LoVo (cell line): ENCODE measurements around the gene EIF4A2.

Source experiments
- DNase-seq: peaks from one replicate; pipeline ENCODE4 v3.0.0-alpha.2; 2016; ENCODE audit warnings: low spot score

The EIF4A2 gene

GRCh38 chr3:186783058-186783730 is at the start of gene EIF4A2:
Gene EIF4A2 (plus strand): TSS chr3:186783577. CDS start chr3:186783611, 34 bp downstream.
- peak; percentile 87 for DNase-seq

GRCh38 chr3:186742618-186743380 is 40.6 kb upstream of the EIF4A2 start:
- peak; percentile 69 for DNase-seq

DNA sequence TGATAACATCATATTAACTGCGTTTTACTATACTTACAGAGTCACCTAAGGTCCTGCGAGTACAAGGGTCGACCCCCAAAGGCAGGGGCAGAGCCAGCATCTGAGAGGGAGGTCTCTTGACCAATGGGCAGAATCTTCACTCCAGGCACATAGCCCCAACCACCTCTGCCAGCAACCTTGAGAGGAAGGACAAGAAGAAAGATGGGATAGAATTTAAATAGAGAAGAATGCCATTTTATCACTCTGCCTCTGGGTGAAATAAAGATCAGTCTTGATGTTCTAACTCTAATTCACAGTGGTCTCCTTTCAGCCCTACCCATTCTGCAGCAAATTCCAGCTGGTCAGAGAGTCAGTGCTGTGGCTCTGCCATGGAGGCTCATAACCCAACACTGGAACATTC is 39.7 kb upstream of the EIF4A2 start:
- DNase-seq = no peak

DNA sequence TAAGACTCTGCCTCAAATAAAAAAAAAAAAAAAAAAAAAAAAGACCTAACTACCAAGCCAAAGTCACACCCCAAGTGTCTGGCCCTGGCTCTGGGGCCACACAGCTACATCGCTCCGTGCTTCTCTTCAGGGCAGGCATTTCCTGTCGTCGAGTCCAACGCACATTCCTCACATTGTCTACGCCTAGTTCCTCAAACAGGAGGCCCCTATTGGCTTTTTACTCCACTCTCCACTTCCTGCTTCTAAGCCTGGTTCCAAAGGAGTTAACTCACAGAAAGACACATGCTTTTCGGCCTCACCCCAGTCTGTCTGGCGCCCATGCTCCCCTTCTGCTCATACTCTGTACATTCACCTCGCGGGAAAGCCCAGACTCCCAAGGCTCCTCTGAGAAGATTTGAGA is 37.4 kb upstream of the EIF4A2 start:
- DNase-seq = peak; percentile 93

DNA sequence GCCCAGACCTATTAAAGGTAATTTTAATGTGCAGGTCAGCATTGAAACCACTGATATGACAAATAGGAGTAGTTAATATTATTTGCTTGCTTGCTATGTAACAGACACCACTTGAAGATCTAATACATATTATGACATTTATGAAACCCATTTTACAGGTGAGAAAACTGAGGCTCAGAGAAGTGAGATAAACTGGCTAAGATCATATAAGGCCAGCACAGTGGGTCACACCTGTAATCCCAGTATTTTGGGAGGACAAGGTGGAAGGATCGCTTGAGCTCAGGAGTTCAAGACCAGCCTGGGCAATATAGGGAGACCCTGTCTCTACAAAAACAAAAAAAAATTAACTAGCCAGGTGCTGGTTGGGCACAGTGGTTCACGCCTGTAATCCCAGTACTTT is 33.1 kb upstream of the EIF4A2 start:
- DNase-seq = no peak

GRCh38 chr3:186751480-186751879 is 31.9 kb upstream of the EIF4A2 start:
- no peak for DNase-seq

DNA sequence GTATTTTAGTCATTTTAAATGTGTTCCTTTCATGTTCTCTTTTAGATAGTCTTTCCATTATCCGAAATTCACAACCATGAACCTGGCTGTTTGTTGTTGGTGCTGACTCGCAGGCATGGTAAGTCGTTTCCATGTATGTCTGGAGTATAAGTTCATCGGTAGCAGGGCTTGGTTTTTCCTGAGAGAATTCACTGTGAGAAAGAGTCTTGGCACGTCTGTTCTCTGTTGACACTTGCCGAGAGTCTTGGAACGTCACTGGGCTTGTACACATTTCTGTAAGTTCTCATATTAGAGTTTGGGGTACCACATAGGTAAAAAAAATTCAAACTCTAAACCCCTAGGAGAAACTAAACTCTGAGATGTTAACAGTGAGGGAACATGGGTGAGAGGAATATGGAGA is 29.4 kb upstream of the EIF4A2 start:
- DNase-seq = no peak

DNA sequence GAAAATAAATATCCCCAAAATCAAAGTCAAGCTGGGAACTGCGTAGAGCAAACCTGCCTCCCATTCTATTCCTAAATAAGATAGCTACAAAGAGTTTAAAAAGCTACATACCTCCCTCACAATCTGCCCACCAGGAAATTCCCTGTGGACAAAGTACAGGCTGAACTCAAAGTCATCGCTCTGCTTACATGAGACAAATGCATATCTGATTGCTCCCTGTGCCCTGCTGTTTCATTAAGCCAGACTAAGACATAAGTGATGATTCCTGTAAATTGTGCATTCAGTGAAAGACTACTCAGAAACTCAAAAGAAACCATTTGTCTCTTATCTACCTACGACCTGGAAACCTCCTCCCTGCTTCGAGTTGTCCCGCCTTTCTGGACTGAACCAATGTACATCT is 28.5 kb upstream of the EIF4A2 start:
- no peak for DNase-seq

DNA sequence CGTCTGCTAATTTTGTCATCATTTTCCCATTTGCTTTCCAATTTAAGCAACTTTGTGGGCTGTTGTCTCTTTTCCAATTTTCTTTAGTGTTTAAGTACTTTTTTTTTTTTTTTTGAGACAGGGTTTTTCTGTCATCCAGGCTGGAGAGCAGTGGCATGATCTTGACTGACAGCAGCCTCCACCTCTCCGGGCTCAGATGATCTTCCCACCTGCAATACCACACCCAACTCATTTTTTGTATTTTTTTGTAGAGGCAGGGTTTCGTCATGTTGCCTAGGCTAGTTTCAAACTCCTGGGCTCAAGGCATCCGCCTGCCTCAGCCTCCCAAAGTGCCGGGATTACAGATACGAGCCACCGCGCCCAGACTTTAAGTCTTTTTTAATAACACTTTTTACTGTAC is 26.2 kb upstream of the EIF4A2 start:
- no peak for DNase-seq

DNA sequence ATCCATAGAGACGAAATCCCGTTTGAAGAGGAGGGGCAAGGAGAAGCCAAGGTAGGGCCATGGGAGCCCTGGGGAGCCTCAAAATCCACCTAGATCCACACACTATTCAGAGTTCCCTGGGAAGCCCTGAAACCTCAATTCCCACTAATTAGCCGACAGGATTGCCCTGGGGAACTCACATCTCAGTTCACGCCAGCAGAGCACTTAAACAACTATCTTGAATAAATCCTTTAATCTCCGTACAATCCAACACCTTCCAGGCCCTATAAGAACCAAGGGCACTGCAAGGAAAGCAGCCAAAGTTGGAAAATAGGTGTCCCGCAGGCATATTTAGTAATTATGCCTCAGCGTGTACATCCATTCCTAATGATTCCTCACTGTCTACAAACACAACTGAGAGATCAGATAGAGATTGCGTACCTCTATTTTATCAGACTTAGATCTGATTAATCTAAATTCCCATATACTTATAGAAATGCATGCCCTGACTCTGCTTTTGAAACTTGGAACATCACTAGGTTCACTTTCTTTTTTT is 25.6 kb upstream of the EIF4A2 start:
- no peak for DNase-seq

GRCh38 chr3:186759231-186759930 is 24.0 kb upstream of the EIF4A2 start:
- no peak for DNase-seq

DNA sequence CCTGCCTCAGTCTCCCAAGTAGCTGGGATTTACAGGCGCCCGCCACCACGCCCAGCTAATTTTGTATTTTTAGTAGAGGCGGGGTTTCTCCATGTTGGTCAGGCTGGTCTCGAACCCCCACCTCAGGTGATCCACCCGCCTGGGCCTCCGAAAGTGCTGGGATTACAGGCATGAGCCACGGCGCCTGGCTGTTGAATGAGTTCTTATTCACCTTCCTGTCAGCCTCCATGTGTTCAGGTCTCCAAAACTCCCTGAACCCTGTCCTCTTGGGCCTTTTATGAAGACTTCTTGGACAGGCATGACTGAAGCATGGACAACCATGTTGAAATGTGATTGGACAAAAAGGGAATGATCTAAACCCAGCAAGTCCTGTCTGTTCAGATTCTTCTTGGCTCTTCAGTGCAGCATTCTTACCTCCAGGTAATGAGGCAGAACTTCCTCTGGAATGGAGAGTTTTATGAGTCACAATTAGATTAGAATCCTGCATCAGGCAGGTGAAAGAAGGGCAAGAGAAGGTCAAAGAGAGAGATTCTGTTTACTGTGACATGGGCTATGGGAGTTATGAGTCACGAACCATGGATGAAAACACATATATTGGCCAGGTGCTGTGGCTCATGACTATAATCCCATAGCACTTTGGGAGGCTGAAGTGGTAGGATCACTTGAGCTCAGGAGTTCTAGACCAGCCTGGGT is 23.1 kb upstream of the EIF4A2 start:
- DNase-seq = peak; percentile 57

DNA sequence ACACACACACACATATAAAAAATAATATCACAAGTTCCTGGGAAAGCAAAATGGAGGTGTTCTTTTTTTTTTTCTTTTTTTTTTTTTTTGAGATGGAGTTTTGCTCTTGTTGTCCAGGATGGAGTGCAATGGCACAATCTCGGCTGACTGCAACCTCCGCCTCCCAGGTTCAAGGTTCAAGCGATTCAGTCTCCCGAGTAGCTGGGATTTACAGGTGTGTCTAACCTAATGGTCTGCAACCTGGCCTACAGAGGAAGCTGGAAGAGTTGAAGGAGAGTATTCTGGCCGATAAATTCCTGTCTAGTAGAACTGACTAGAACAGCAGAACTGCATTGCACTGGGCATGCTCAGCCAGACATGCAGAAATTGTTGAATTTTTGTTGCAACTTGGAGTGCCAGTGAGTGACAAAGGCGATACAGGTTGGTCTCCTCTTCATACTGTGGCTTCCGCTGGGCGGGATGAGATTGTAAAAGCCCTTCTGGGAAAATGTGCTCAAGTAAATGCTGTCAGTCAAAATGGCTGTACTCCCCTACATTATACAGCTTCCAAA is 22.4 kb upstream of the EIF4A2 start:
- no peak for DNase-seq

DNA sequence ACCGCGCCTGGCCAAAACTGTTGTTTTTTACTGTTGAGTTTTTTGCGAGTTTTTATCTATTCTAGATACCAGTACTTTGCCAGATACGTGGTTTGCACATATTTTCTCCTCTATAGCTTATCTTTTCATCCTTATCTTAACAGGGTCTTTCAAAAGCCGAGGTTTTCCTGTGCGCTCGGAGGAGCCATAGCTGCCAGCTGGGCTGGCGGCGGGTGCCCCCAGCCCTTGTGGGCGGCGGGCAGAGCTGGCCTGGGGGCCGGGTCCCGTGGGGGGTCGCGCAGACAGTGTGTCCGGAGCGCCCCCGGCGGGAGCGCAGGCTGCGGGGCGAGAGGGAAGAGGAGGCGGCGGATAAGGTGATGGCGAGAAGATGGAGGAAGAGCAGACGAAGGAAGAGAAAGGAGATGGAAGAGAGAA is 11.1 kb upstream of the EIF4A2 start:
- DNase-seq = no peak

DNA sequence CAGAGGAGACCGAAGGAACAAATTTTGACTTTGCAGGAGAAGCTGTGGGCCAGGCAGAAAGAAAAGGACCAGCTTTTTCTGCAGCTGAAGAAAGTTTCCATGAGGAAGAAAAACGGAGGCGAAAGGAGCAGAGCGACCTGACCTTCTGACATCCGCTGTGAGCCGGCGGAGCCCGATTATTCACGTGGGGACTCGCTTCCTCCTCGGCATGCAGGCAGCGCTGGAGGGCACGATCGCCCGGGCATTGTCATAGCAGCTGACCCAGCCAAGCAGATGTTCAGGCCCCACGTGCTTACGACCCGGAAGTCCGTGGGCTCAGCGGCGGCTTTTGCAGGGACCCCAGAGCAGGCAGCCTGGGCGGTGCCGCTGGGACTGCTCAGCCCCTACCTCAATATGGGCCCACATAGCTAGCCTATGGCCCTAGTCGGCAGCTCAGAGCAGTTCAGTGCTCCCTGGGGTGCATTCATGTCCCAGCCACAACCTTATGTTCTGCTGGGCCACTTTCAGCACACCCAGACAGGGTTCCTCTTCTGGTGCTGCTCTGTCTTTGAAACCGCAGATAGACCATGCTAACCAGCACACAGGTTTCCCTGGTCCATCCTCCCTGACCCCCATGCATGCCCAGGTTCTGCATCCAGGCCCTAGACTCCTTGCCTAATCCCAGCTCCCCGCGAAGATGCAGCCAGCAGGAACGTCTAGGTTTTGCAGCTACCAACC is 10.5 kb upstream of the EIF4A2 start:
- DNase-seq = no peak

GRCh38 chr3:186775999-186776398 is 7.4 kb upstream of the EIF4A2 start:
- no peak for DNase-seq

GRCh38 chr3:186779204-186779603 is 4.2 kb upstream of the EIF4A2 start:
- DNase-seq = no peak

DNA sequence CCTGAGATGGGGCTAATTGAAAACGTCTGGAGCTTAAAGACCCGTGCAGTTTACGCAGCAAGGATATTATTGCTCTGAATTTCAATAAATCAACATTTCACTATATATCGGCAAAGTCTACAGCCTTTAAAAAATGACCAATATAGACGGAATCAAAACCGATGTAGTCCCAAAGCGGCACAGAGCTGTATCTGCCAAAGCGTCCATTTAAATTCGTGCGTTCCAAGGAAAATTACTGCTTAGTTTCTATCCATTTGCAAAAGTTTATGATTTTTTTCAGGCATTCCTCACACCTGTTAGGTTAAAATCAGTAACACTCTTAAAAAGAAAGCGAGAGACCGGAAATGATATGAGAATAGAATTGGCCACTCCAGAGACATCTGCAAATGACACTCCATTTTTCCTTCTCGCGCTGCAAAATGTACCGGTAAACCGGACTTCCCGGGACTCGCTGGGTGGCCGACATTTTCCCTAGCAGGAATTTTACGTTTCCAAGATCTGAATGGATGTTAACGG is 777 bp upstream of the EIF4A2 start:
- peak; percentile 42 for DNase-seq

GRCh38 chr3:186783731-186784515 is 546 bp downstream of the EIF4A2 start:
- peak; percentile 39 for DNase-seq

DNA sequence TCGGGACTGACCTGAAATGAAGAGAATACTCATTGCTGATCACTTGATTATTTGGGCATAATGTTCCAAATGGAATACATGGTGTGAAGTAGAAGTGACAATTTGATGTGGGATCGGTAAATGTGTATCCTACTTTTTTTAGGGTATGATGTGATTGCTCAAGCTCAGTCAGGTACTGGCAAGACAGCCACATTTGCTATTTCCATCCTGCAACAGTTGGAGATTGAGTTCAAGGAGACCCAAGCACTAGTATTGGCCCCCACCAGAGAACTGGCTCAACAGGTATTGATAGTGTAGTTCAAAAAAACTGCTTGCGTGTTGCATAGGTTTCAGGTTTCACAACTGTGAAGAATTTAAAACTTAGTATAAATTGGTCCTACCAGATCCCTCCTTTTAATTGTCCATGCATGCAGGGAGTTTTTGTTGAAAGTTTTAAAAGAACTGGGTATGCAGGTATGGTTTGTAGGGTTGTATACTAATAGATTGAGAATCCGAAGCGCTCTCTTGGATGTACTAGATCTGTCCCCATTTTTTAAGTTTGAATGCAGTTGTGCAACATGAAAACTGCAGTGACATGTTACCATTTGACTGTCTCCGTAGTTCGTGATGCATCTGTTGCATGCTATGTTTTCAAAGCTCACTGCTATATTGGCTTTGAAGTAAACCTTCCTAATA is 1.6 kb downstream of the EIF4A2 start:
- no peak for DNase-seq
